HCT116 (cell line): Measurements from ENCODE around the gene TFCP2L1. TPM values are rescaled to one million over a fixed set of nuclear protein-coding genes. Genes with fewer than 3 reads are reported as not detected.
A peak's percentile ranks its signal among the peaks of the same experiment; 100 is the strongest.

Source experiments
- ATAC-seq: fragments of 200-7000 bp; cut with Tn5 transposase; 2 replicates; pipeline ENCODE4 v1.9.1; 2020; ENCODE audit warnings: mild to moderate bottlenecking, moderate library complexity
- BruUV-seq: library from RNA; stranded (reverse); fragments of 400-500 nt; replicated peaks from 2 replicates; lab custom pipeline; 2021; lab: Mats Ljungman, UMichigan
- CTCF ChIA-PET: fragments of 300-600 bp; sonication (Branson Sonifier 250); formaldehyde crosslinking; loops from one replicate; lab custom pipeline; 2021; ENCODE audit warnings: antibody characterized with exemption; lab: Charles Lee
- POLR2A ChIA-PET: fragments of 300-600, 350-600 bp; sonication (Branson Sonifier 250); formaldehyde crosslinking; loops from one replicate; lab custom pipeline; 2021; ENCODE audit warnings: antibody characterized with exemption; lab: Charles Lee
- RAD21 ChIA-PET, 2 experiments: fragments of 300-600 bp; sonication (Branson Sonifier 250); formaldehyde crosslinking; loops; one replicate each; lab custom pipeline; 2023; ENCODE audit warnings: low total read pairs in 2 of 2; ENCODE audit not compliant: uncharacterized antibody in 2 of 2, unreplicated experiment in 2 of 2, low non-redundant PET in 1 of 2; lab: Charles Lee
- DNase-seq: peaks from one replicate; pipeline ENCODE4 v3.0.0-alpha.2; 2010; ENCODE audit warnings: low read depth, low spot score
- H2AFZ ChIP-seq: fragments of 200-600 bp; shearing (Covaris generic), sonication (generic); 2 replicates; pipeline ENCODE4 v1.6.1; 2017; ENCODE audit warnings: low read depth, mixed run types, mixed read lengths, antibody characterized with exemption, low read length; ENCODE audit not compliant: poor library complexity, severe bottlenecking
- H3K27ac ChIP-seq: 2 replicates; pipeline ENCODE4 v1.5.1; 2012; ENCODE audit warnings: low read depth, low read length
- H3K27me3 ChIP-seq: fragments of 200-600 bp; sonication (generic); 2 replicates; pipeline ENCODE4 v1.6.1; 2016; ENCODE audit warnings: mixed run types, low read length, mixed read lengths; ENCODE audit not compliant: insufficient read depth
- H3K36me3 ChIP-seq, 2 experiments: fragments of 200-500 bp in 1 of 2; fragments of 200-600 bp in 1 of 2; sonication (Bioruptor generic) in 1 of 2; sonication (generic) in 1 of 2; 2 replicates each; pipeline versions ENCODE4 v1.5.1 to v1.6.1; 2014 to 2016; ENCODE audit warnings: low read length in 2 of 2, inconsistent platforms in 1 of 2, mixed read lengths in 1 of 2, mixed run types in 1 of 2; ENCODE audit not compliant: insufficient read depth in 2 of 2, control insufficient read depth in 1 of 2
- H3K4me1 ChIP-seq, 2 experiments: fragments of 200-600 bp in 1 of 2; sonication (generic) in 1 of 2; 2 replicates each; pipeline versions ENCODE4 v1.5.1 to v1.6.1; 2012 to 2017; ENCODE audit warnings: low read length in 2 of 2, inconsistent platforms in 1 of 2, mild to moderate bottlenecking in 1 of 2, mixed read lengths in 1 of 2, mixed run types in 1 of 2, moderate library complexity in 1 of 2; ENCODE audit not compliant: insufficient read depth in 2 of 2, control insufficient read depth in 1 of 2
- H3K4me2 ChIP-seq: fragments of 200-600 bp; sonication (generic); 2 replicates; pipeline ENCODE4 v1.6.1; 2017; ENCODE audit warnings: mixed run types, low read length, mixed read lengths
- H3K4me3 ChIP-seq, 2 experiments: fragments of 200-600 bp in 1 of 2; sonication (generic) in 1 of 2; replicated peaks in 1 of 2; 2 replicates each; pipeline ENCODE4 v1.5.1; 2011 to 2016; ENCODE audit warnings: low read length in 2 of 2, control low read depth in 1 of 2, low read depth in 1 of 2, mild to moderate bottlenecking in 1 of 2, mixed read lengths in 1 of 2, mixed run types in 1 of 2
- H3K79me2 ChIP-seq: fragments of 200-600 bp; sonication (generic); 2 replicates; pipeline ENCODE4 v1.6.1; 2017; ENCODE audit warnings: mild to moderate bottlenecking, mixed run types, low read length, moderate library complexity, mixed read lengths; ENCODE audit not compliant: insufficient read depth
- H3K9ac ChIP-seq: fragments of 200-600 bp; sonication (generic); 2 replicates; pipeline ENCODE4 v1.6.1; 2016; ENCODE audit warnings: low read length, mixed read lengths
- H3K9me2 ChIP-seq: fragments of 200-600 bp; sonication (generic), shearing (Covaris generic); 2 replicates; pipeline ENCODE4 v1.6.1; 2017; ENCODE audit warnings: mixed run types, mild to moderate bottlenecking, moderate library complexity; ENCODE audit not compliant: insufficient read depth
- H3K9me3 ChIP-seq, 2 experiments: fragments of 200-500 bp in 1 of 2; fragments of 200-600 bp in 1 of 2; sonication (Bioruptor generic) in 1 of 2; sonication (generic) in 1 of 2; 2 replicates each; pipeline ENCODE4 v1.6.1; 2014 to 2017; ENCODE audit warnings: low read length in 2 of 2, mixed read lengths in 2 of 2, inconsistent platforms in 1 of 2, low read depth in 1 of 2, mild to moderate bottlenecking in 1 of 2, mixed run types in 1 of 2, moderate library complexity in 1 of 2; ENCODE audit not compliant: control insufficient read depth in 1 of 2, insufficient read depth in 1 of 2
- H4K20me1 ChIP-seq: fragments of 200-600 bp; sonication (generic), shearing (Covaris generic); 2 replicates; pipeline ENCODE4 v1.6.1; 2017; ENCODE audit warnings: mixed run types, mild to moderate bottlenecking, moderate library complexity; ENCODE audit not compliant: insufficient read depth
- ATF3 ChIP-seq: IDR thresholded peaks from 2 replicates; pipeline ENCODE4 v1.6.1; 2012
- CBX3 ChIP-seq: IDR thresholded peaks from 2 replicates; pipeline ENCODE4 v1.6.1; 2012; ENCODE audit warnings: low read depth
- EGR1 ChIP-seq: IDR thresholded peaks from 2 replicates; pipeline ENCODE4 v1.6.1; 2012; ENCODE audit warnings: low read depth
- ELF1 ChIP-seq: IDR thresholded peaks from 2 replicates; pipeline ENCODE4 v1.6.1; 2012; ENCODE audit warnings: low read depth, borderline replicate concordance
- EZH2 ChIP-seq: fragments of 200-600 bp; sonication (generic); IDR thresholded peaks from 2 replicates; pipeline ENCODE4 v1.6.1; 2017; ENCODE audit warnings: antibody characterized with exemption, mixed run types
- EZH2phosphoT487 ChIP-seq: fragments of 200-600 bp; IDR thresholded peaks from 2 replicates; pipeline ENCODE4 v1.6.1; 2018; ENCODE audit warnings: antibody characterized with exemption, borderline replicate concordance
- FOSL1 ChIP-seq: IDR thresholded peaks from 2 replicates; pipeline ENCODE4 v1.6.1; 2012; ENCODE audit warnings: low read depth
- POLR2A ChIP-seq: IDR thresholded peaks from 2 replicates; pipeline ENCODE4 v1.7.0; 2011; ENCODE audit warnings: borderline replicate concordance; ENCODE audit not compliant: insufficient read depth, insufficient read length; ENCODE audit errors: extremely low read depth
- RAD21 ChIP-seq: IDR thresholded peaks from 2 replicates; pipeline ENCODE4 v1.6.1; 2012; ENCODE audit warnings: low read depth, mild to moderate bottlenecking
- REST ChIP-seq: IDR thresholded peaks from 2 replicates; pipeline ENCODE4 v1.6.1; 2012; ENCODE audit warnings: low read depth
- SP1 ChIP-seq: IDR thresholded peaks from 2 replicates; pipeline ENCODE4 v1.6.1; 2012; ENCODE audit warnings: low read depth
- SRF ChIP-seq: IDR thresholded peaks from 2 replicates; pipeline ENCODE4 v1.6.1; 2012; ENCODE audit warnings: low read depth
- TCF7L2 ChIP-seq: IDR thresholded peaks from 2 replicates; pipeline ENCODE4 v1.7.0; 2011; ENCODE audit warnings: borderline replicate concordance, inconsistent platforms; ENCODE audit not compliant: insufficient read depth, insufficient read length; ENCODE audit errors: extremely low read depth
- YY1 ChIP-seq: IDR thresholded peaks from 2 replicates; pipeline ENCODE4 v1.6.1; 2011; ENCODE audit warnings: low read length, low read depth, moderate library complexity, mild to moderate bottlenecking; ENCODE audit not compliant: insufficient replicate concordance; ENCODE audit errors: extremely low read depth
- ZFX ChIP-seq: fragments of 450-650 bp; IDR thresholded peaks from 2 replicates; pipeline ENCODE4 v1.6.1; 2017
- ZNF274 ChIP-seq: fragments of 200-500 bp; sonication (Bioruptor generic); IDR thresholded peaks from 2 replicates; pipeline ENCODE4 v1.6.1; 2014; ENCODE audit warnings: mild to moderate bottlenecking, low read depth, low read length, inconsistent platforms
- intact Hi-C: fragments of 100-400 bp; cut with micrococcal nuclease; formaldehyde crosslinking; loops from 2 replicates; pipeline ENCODE4 v1.10.0; 2022
- total RNA-seq: library from RNA; stranded (reverse); gene quantifications from one replicate; pipeline ENCODE4 v1.2.1, GENCODE V29; 2021; ENCODE audit not compliant: unreplicated experiment
- TF ChIP-seq, protein P1 (sequence below): IDR thresholded peaks from 2 replicates; pipeline ENCODE4 v1.6.1; 2012
- TF ChIP-seq, protein P2 (sequence below), 3 experiments: fragments of 200-600 bp in 1 of 3; sonication (generic) in 1 of 3; IDR thresholded peaks in 2 of 3; conservative IDR thresholded peaks in 1 of 3; 2 replicates each; pipeline ENCODE4 v1.5.1; 2012 to 2017; ENCODE audit warnings: low read depth in 2 of 3, low read length in 2 of 3, antibody characterized with exemption in 1 of 3, borderline replicate concordance in 1 of 3, control low read depth in 1 of 3, mild to moderate bottlenecking in 1 of 3, mixed read lengths in 1 of 3, mixed run types in 1 of 3, moderate library complexity in 1 of 3; ENCODE audit not compliant: insufficient read depth in 1 of 3
- TF ChIP-seq, protein P3 (sequence below): IDR thresholded peaks from 2 replicates; pipeline ENCODE4 v1.6.1; 2011; ENCODE audit warnings: mild to moderate bottlenecking, low read length, moderate library complexity; ENCODE audit not compliant: insufficient replicate concordance; ENCODE audit errors: extremely low read depth

TFCP2L1 gene
- total RNA-seq, 1 experiment from 2014 or later, result 8.4 TPM

GRCh38 chr2:121297217-121297830 is 12.3 kb upstream of the TFCP2L1 start:
- ATAC-seq, result peak; percentile 96
- no peaks in the 10 kb centered on the region for H3K79me2 ChIP-seq
- no peaks in the 10 kb centered on the region for H3K36me3 ChIP-seq
- peaks cover 4 to 11% of the 10 kb centered on the region in 2 experiments; a peak in 2 of 4 replicates for H3K4me1 ChIP-seq
- H3K9me2 ChIP-seq, result no peaks in the 10 kb centered on the region
- peak overlapping the region; percentile 83 for H2AFZ ChIP-seq
- no peaks in the 10 kb centered on the region for H4K20me1 ChIP-seq
- no peak overlapping the region for H3K9ac ChIP-seq
- no peak overlapping the region for H3K4me3 ChIP-seq
- ChIA-PET POLR2A (no interaction called here), RAD21 (no interaction called here), CTCF (interaction anchor here (0.7 to 1.4 kb wide), 7 partner anchors 9 to 169 kb away, joined by 3 to 7 read pairs (median 4); no protein-coding TSS in a partner anchor)
- intact Hi-C loops, result no loop called here
- DNase-seq, result peak; percentile 42
- no peak overlapping the region for H3K27ac ChIP-seq
- H3K27me3 ChIP-seq, result no peaks in the 10 kb centered on the region
- BruUV-seq, result no TSS peak
- no peaks in the 10 kb centered on the region for H3K9me3 ChIP-seq
- peak overlapping the region; percentile 32; the same call in 1 of the 2 replicates for H3K4me2 ChIP-seq
- no peak for TF ChIP-seq EZH2
- TF ChIP-seq ELF1, result no peak
- no peak for TF ChIP-seq EGR1
- TF ChIP-seq, protein P1, sequence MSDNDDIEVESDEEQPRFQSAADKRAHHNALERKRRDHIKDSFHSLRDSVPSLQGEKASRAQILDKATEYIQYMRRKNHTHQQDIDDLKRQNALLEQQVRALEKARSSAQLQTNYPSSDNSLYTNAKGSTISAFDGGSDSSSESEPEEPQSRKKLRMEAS, result no peak
- no peak for TF ChIP-seq SP1
- no peak for TF ChIP-seq ATF3
- TF ChIP-seq SRF, result no peak
- TF ChIP-seq ZFX, result no peak
- TF ChIP-seq CBX3, result peak; percentile 36; the same call in 1 of the 2 replicates
- TF ChIP-seq TCF7L2, result peak; percentile 86
- no peak for TF ChIP-seq EZH2phosphoT487
- no peak for TF ChIP-seq FOSL1
- TF ChIP-seq RAD21, result peak; percentile 45; the same call in 1 of the 2 replicates
- TF ChIP-seq ZNF274, result no peak
- TF ChIP-seq, protein P2, sequence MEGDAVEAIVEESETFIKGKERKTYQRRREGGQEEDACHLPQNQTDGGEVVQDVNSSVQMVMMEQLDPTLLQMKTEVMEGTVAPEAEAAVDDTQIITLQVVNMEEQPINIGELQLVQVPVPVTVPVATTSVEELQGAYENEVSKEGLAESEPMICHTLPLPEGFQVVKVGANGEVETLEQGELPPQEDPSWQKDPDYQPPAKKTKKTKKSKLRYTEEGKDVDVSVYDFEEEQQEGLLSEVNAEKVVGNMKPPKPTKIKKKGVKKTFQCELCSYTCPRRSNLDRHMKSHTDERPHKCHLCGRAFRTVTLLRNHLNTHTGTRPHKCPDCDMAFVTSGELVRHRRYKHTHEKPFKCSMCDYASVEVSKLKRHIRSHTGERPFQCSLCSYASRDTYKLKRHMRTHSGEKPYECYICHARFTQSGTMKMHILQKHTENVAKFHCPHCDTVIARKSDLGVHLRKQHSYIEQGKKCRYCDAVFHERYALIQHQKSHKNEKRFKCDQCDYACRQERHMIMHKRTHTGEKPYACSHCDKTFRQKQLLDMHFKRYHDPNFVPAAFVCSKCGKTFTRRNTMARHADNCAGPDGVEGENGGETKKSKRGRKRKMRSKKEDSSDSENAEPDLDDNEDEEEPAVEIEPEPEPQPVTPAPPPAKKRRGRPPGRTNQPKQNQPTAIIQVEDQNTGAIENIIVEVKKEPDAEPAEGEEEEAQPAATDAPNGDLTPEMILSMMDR (IDR thresholded peaks at IDR 0.05 in 2 of 3, conservative IDR thresholded peaks at IDR 0.05 in 1 of 3; ENCODE audit: borderline replicate concordance in 1 of 3, insufficient read depth in 1 of 3, low read depth in 2 of 3, low read length in 2 of 3), result peak; percentile 43 to 92 (median 83); a peak in 5 of 6 replicates
- TF ChIP-seq, protein P3, sequence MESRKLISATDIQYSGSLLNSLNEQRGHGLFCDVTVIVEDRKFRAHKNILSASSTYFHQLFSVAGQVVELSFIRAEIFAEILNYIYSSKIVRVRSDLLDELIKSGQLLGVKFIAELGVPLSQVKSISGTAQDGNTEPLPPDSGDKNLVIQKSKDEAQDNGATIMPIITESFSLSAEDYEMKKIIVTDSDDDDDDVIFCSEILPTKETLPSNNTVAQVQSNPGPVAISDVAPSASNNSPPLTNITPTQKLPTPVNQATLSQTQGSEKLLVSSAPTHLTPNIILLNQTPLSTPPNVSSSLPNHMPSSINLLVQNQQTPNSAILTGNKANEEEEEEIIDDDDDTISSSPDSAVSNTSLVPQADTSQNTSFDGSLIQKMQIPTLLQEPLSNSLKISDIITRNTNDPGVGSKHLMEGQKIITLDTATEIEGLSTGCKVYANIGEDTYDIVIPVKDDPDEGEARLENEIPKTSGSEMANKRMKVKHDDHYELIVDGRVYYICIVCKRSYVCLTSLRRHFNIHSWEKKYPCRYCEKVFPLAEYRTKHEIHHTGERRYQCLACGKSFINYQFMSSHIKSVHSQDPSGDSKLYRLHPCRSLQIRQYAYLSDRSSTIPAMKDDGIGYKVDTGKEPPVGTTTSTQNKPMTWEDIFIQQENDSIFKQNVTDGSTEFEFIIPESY, result no peak
- TF ChIP-seq YY1, result peak; percentile 41
- no peak for TF ChIP-seq POLR2A
- TF ChIP-seq REST, result no peak
